Gastroesophageal sphincter (tissue), 4 donors: ENCODE measurements around the gene RBM25. TPM values are rescaled to one million over a fixed set of nuclear protein-coding genes. Genes with fewer than 3 reads are reported as not detected.

Experiments
- ATAC-seq: fragments of 150-250 bp; one replicate; pipeline ENCODE4 v1.9.1; 2016; ENCODE audit warnings: mild to moderate bottlenecking, moderate library complexity
- H3K27ac ChIP-seq, 4 donors: fragments of 200-600 bp; sonication (generic) in 3 of 4; 1 replicate in 3 of 4; 2 replicates in 1 of 4; pipeline ENCODE4 v1.5.1; 2016 to 2019
- H3K27me3 ChIP-seq: fragments of 200-600 bp; sonication (generic); one replicate; pipeline ENCODE4 v1.5.1; 2019
- H3K36me3 ChIP-seq, 2 donors: fragments of 200-600 bp; sonication (generic); one replicate each; pipeline ENCODE4 v1.5.1; 2019; ENCODE audit warnings: control low read depth in 1 of 2
- H3K4me1 ChIP-seq, 3 donors: fragments of 200-600 bp; sonication (generic); 1 replicate in 2 of 3; 2 replicates in 1 of 3; pipeline ENCODE4 v1.5.1; 2016 to 2019; ENCODE audit warnings: control low read depth in 2 of 3
- H3K4me3 ChIP-seq, 2 donors: fragments of 200-600 bp; sonication (generic); one replicate each; pipeline ENCODE4 v1.5.1; 2019; ENCODE audit warnings: mild to moderate bottlenecking in 1 of 2, moderate library complexity in 1 of 2
- H3K9me3 ChIP-seq, 3 donors: fragments of 200-600 bp; sonication (generic); one replicate each; pipeline ENCODE4 v1.5.1; 2017 to 2019; ENCODE audit warnings: control low read depth in 2 of 3
- EP300 ChIP-seq: sonication (generic); formaldehyde crosslinking; IDR thresholded peaks from one replicate; pipeline ENCODE4 v1.6.1; 2017; ENCODE audit warnings: antibody characterized with exemption, mild to moderate bottlenecking
- POLR2A ChIP-seq, 2 donors: fragments of 450-650 bp; IDR thresholded peaks; one replicate each; pipeline ENCODE4 v1.6.1; 2017; ENCODE audit warnings: antibody characterized with exemption in 2 of 2, mild to moderate bottlenecking in 2 of 2, moderate library complexity in 1 of 2
- POLR2AphosphoS5 ChIP-seq: sonication (generic); formaldehyde crosslinking; IDR thresholded peaks from one replicate; pipeline ENCODE4 v1.6.1; 2017; ENCODE audit warnings: antibody characterized with exemption
- WGBS, 2 donors: methylation state at CpG; one replicate each; pipeline ENCODE4 v1.1.5; 2018; ENCODE audit warnings: low coverage in 1 of 2; 5-methylcytosine and 5-hydroxymethylcytosine counted together
- total RNA-seq, 4 donors: library from RNA; depleted of rRNA; stranded (reverse); fragments of >200 nt; gene quantifications; one replicate each; pipeline ENCODE4 v1.1.0, GENCODE V29; 2016
- TF ChIP-seq, protein P1 (sequence below), 4 experiments: fragments of 200-600 bp in 2 of 4; fragments of 450-650 bp in 2 of 4; sonication (generic) in 1 of 4; IDR thresholded peaks; one replicate each; pipeline ENCODE4 v1.5.1; 2017 to 2019; ENCODE audit warnings: antibody characterized with exemption in 4 of 4, mild to moderate bottlenecking in 2 of 4, moderate library complexity in 2 of 4

Gene RBM25
- total RNA-seq, 4 donors from 2014 or later = 18.2 to 83.9 (median 41.9) TPM

DNA sequence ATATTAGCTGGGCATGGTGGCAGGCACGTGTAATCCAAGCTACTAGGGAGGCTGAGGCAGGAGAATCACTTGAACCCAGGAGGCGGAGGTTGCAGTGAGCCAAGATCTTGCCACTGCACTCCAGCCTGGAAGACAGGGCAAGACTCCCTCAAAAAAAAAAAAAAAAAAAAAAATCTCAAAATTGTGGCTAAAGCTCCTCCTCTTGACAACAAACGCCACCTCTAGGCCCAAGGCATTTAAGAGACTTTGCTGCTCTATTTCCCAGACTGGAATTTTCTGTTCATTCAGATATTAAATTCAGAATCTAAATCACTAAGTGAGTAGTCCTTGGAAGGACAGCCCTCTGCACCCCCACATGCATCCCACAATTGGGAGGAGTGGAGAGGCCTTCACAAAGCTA, 32.8 kb upstream of the RBM25 start:
- Histone ChIP-seq H3K36me3 (peaks cover 0 to 32% of the 10 kb centered on the region in 2 donors), H3K27me3 (no peaks in the 10 kb centered on the region), H3K9me3 (no peaks in the 10 kb centered on the region), H3K4me1 (peaks cover 0 to 61% (median 8%) of the 10 kb centered on the region in 3 donors), H3K27ac (peak overlapping the region in 1 of 4 donors; percentile 93), H3K4me3 (peak overlapping the region in 1 of 2 donors; percentile 90)
- ATAC-seq = no peak
- TF ChIP-seq POLR2AphosphoS5 (no peak), EP300 (no peak), POLR2A (IDR thresholded peaks at IDR 0.05) (no peak)
- TF ChIP-seq, protein P1, sequence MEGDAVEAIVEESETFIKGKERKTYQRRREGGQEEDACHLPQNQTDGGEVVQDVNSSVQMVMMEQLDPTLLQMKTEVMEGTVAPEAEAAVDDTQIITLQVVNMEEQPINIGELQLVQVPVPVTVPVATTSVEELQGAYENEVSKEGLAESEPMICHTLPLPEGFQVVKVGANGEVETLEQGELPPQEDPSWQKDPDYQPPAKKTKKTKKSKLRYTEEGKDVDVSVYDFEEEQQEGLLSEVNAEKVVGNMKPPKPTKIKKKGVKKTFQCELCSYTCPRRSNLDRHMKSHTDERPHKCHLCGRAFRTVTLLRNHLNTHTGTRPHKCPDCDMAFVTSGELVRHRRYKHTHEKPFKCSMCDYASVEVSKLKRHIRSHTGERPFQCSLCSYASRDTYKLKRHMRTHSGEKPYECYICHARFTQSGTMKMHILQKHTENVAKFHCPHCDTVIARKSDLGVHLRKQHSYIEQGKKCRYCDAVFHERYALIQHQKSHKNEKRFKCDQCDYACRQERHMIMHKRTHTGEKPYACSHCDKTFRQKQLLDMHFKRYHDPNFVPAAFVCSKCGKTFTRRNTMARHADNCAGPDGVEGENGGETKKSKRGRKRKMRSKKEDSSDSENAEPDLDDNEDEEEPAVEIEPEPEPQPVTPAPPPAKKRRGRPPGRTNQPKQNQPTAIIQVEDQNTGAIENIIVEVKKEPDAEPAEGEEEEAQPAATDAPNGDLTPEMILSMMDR (IDR thresholded peaks at IDR 0.05) = no peak
- whole genome bisulfite sequencing, 2 donors = 14 to 15% methylated on average over 1 of the region's 3 CpGs

- peaks cover 0 to 53% (median 8%) of the 10 kb centered on the region in 3 donors for H3K4me1 ChIP-seq
- H3K4me3 ChIP-seq = peak overlapping the region; percentile 90 to 98
- ATAC-seq = no peak
- peak overlapping the region; percentile 93 to 95 (median 94) for H3K27ac ChIP-seq
- WGBS, 2 donors = 1 to 2% methylated on average over 9 to 10 of the region's 21 CpGs
- no peak for TF ChIP-seq EP300
- TF ChIP-seq, protein P1 (IDR thresholded peaks at IDR 0.05) = no peak
- TF ChIP-seq POLR2AphosphoS5 = no peak
- TF ChIP-seq POLR2A (IDR thresholded peaks at IDR 0.05) = no peak
- peaks cover 0 to 24% of the 10 kb centered on the region in 2 donors for H3K36me3 ChIP-seq
- no peaks in the 10 kb centered on the region for H3K9me3 ChIP-seq
- no peaks in the 10 kb centered on the region for H3K27me3 ChIP-seq
These were observed 32.0 kb upstream of the RBM25 start for GRCh38 chr14:73026243-73026844.

- WGBS, 2 donors = 0% methylated on average over 1 to 5 of the region's 42 CpGs
- no peaks in the 10 kb centered on the region for H3K27me3 ChIP-seq
- no peaks in the 10 kb centered on the region for H3K9me3 ChIP-seq
- peaks cover 0 to 22% of the 10 kb centered on the region in 2 donors for H3K36me3 ChIP-seq
- peak within 1 kb of the TSS; percentile 93 to 95 (median 94) for H3K27ac ChIP-seq
- H3K4me1 ChIP-seq = peaks cover 0 to 46% (median 8%) of the 10 kb centered on the region in 3 donors
- peak; percentile 100 for ATAC-seq
- peak within 1 kb of the TSS; percentile 90 to 98 for H3K4me3 ChIP-seq
- TF ChIP-seq POLR2A (IDR thresholded peaks at IDR 0.05) (peak; percentile 66 to 67), EP300 (no peak), POLR2AphosphoS5 (peak; percentile 95)
- TF ChIP-seq, protein P1 (IDR thresholded peaks at IDR 0.05) = peak in 1 of 4 experiments; percentile 18
These were observed 31.3 kb upstream of the RBM25 start, which contains the start of gene ZFYVE1 for GRCh38 chr14:73026845-73027542. Gene ZFYVE1 (minus strand): TSS chr14:73027106. CDS start chr14:73024508, 2,598 bp downstream.

DNA sequence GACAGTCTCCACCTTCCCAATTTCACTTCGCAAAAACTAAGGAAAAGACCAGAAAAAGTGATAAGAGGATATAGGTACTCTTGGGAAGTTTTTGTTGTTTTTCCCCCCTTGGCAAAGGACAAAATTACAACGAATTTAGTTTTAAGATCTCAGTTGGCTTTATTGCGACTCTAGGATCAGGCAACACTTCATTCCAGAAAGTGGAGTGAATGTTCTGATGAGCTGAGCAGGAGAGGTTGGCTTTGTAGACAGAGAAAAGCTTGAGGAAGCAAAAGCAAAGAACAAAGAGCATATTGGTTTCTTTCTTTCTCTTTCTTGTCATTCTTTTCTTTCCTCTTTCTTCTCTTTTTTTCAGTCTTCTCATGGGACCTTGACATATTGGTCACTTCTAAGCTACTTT, 30.8 kb upstream of the RBM25 start:
- Histone ChIP-seq H3K4me3 (peak overlapping the region; percentile 37 to 90), H3K4me1 (peaks cover 0 to 41% (median 8%) of the 10 kb centered on the region in 3 donors), H3K9me3 (no peaks in the 10 kb centered on the region), H3K36me3 (peaks cover 0 to 17% of the 10 kb centered on the region in 2 donors), H3K27me3 (no peaks in the 10 kb centered on the region), H3K27ac (peak overlapping the region in 3 of 4 donors; percentile 93 to 95 (median 93))
- TF ChIP-seq POLR2A (IDR thresholded peaks at IDR 0.05) (no peak), POLR2AphosphoS5 (no peak), EP300 (no peak)
- TF ChIP-seq, protein P1 (IDR thresholded peaks at IDR 0.05) = no peak
- no peak for ATAC-seq
- WGBS, 2 donors = 40 to 43% methylated on average over 3 of the region's 3 CpGs
